ENCODE measurements around the gene FEV. TPM values are rescaled to one million over a fixed set of nuclear protein-coding genes. Genes with fewer than 3 reads are reported as not detected.
"Not testable (repeated sequence)": the region's sequence is repeated elsewhere in the genome, so short reads cannot be mapped to it uniquely, and the experiment has no call there.

The FEV gene
- total RNA-seq, 1 donor, result not detected

GRCh38 chr2:218956039-218956438, 28.9 kb downstream of the FEV start:
- DNase-seq (ENCODE audit: low read depth), result no peak
- no peak overlapping the region for H3K4me3 ChIP-seq (ENCODE audit: low read depth, low read length)
- no peak for TF ChIP-seq CTCF (IDR thresholded peaks at IDR 0.05; ENCODE audit: insufficient read depth, low read depth, low read length)

- no peak overlapping the region for H3K4me3 ChIP-seq (ENCODE audit: low read depth, low read length)
- TF ChIP-seq CTCF (IDR thresholded peaks at IDR 0.05; ENCODE audit: insufficient read depth, low read depth, low read length), result no peak
- no peak for DNase-seq (ENCODE audit: low read depth)
These were observed 30.3 kb downstream of the FEV start for GRCh38 chr2:218954541-218955300.

- no peak overlapping the region for H3K4me3 ChIP-seq (ENCODE audit: low read depth, low read length)
- TF ChIP-seq CTCF (IDR thresholded peaks at IDR 0.05; ENCODE audit: insufficient read depth, low read depth, low read length), result no peak
- no peak for DNase-seq (ENCODE audit: low read depth)
These were observed 31.5 kb downstream of the FEV start for GRCh38 chr2:218953366-218953954.

GRCh38 chr2:218952160-218952559, 32.8 kb downstream of the FEV start:
- no peak overlapping the region for H3K4me3 ChIP-seq (ENCODE audit: low read depth, low read length)
- DNase-seq (ENCODE audit: low read depth), result no peak
- TF ChIP-seq CTCF (IDR thresholded peaks at IDR 0.05; ENCODE audit: insufficient read depth, low read depth, low read length), result no peak

- TF ChIP-seq CTCF (IDR thresholded peaks at IDR 0.05; ENCODE audit: insufficient read depth, low read depth, low read length), result no peak
- no peak for DNase-seq (ENCODE audit: low read depth)
These were observed 38.4 kb downstream of the FEV start for GRCh38 chr2:218946621-218947020.

GRCh38 chr2:218944759-218945404, 40.1 kb downstream of the FEV start:
- no peak for TF ChIP-seq CTCF (IDR thresholded peaks at IDR 0.05; ENCODE audit: insufficient read depth, low read depth, low read length)
- DNase-seq (ENCODE audit: low read depth), result no peak
- no peak overlapping the region for H3K4me3 ChIP-seq (ENCODE audit: low read depth, low read length)

More at GRCh38 chr2:218946621-218947020, 38.4 kb downstream of the FEV start:
- no peak overlapping the region for H3K4me3 ChIP-seq (ENCODE audit: low read depth, low read length)

GRCh38 chr2:218931751-218932150, 53.2 kb downstream of the FEV start:
- not testable (repeated sequence) for H3K4me3 ChIP-seq (ENCODE audit: low read depth, low read length); DNase-seq (ENCODE audit: low read depth)

Data from fibroblast of villous mesenchyme (primary cell).